Measurements from ENCODE around the gene ARHGAP23.
A peak's percentile ranks its signal among the peaks of the same experiment; 100 is the strongest.
"Not testable (repeated sequence)": the region's sequence is repeated elsewhere in the genome, so short reads cannot be mapped to it uniquely, and the experiment has no call there.

The ARHGAP23 gene

GRCh38 chr17:38464723-38465390 is 36.6 kb downstream of the ARHGAP23 start:
- DNase-seq = no peak

DNA sequence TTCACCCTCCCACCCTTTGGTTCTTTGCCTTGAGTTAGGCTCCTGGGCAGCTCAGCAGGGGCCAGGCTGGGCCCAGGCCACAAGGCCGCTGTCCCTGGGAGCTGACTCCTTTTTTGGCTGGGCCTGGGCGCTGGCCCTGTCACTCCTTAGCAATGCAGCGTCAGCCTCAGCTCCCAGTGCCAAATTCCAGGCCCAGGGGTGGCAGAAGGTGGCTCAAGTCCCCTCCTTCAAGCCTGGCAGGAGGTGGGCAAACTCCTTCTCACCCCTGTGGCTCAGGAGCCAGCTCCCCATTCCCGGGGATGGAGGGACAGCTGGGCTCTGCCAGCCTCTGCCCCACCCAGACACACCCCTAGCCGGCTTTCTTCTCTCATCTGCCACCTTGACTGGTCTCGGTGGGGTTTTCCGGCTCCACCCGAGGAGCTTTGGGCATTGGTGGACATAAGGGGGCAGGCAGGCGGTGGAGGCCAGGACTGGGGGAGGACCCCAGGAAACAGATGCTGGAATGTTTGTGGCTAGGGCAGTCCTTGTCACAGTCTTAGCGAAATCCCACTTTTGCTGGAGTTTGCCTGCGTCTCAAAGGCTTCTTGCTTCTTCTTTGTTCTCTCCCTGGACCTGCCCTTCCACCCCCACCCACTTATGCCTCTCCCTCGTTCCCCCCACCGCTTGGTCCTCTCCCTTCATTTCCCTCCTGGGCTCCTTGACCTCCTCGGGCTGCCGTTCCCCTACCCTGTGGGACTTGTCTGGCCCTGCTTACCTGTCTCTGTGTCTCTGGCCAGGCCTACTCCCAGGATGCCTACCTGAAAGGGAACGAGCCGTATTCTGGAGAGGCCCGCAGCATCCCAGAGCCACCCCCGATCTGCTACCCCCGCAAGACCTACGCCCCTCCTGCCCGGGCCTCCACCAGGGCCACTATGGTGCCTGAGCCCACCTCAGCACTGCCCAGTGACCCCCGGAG is 37.4 kb downstream of the ARHGAP23 start:
- DNase-seq = no peak

DNA sequence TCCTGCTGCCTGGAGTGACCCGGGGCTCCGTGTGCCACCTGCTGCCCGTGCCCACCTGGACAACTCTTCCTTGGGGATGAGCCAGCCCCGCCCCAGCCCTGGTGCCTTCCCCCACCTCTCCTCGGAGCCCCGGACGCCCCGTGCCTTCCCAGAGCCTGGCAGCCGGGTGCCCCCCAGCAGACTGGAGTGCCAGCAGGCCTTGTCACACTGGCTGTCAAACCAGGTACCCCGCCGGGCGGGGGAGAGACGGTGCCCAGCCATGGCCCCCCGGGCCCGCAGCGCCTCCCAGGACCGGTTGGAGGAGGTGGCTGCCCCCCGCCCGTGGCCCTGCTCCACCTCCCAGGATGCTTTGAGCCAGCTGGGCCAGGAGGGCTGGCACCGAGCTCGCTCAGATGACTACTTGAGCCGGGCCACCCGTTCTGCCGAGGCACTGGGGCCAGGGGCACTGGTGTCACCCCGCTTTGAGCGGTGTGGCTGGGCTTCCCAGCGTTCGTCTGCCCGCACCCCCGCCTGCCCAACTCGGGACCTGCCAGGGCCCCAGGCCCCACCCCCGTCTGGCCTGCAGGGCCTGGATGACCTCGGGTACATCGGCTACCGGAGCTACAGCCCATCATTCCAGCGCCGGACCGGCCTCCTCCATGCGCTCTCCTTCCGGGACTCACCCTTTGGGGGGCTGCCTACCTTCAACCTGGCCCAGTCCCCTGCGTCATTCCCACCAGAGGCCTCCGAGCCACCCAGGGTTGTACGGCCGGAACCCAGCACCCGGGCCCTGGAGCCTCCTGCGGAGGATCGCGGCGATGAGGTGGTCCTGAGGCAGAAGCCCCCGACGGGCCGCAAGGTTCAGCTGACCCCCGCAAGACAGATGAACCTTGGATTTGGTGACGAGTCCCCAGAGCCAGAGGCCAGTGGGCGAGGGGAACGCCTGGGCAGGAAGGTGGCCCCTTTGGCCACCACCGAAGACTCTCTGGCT is 38.4 kb downstream of the ARHGAP23 start:
- no peak for DNase-seq

DNA sequence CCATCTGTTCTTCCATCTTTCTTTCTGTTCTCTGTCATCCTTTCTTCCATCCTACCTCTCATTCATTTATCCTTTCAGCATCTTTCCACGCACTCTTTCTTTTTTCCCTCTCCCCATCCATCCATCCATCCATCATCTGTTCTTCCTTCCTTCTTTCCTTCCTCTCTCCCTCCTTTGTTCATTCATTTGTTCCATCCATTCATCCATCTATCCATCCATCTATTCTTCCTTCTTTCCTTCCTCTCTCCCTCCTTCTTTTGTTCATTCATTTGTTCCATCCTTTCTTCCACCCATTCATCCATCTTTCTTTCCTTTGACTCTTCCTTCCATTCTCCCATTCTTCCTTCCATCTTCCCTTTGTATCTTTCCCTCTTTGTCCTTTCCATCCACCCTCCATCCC is 39.2 kb downstream of the ARHGAP23 start:
- DNase-seq = no peak

GRCh38 chr17:38469875-38470274 is 41.6 kb downstream of the ARHGAP23 start:
- no peak for DNase-seq

DNA sequence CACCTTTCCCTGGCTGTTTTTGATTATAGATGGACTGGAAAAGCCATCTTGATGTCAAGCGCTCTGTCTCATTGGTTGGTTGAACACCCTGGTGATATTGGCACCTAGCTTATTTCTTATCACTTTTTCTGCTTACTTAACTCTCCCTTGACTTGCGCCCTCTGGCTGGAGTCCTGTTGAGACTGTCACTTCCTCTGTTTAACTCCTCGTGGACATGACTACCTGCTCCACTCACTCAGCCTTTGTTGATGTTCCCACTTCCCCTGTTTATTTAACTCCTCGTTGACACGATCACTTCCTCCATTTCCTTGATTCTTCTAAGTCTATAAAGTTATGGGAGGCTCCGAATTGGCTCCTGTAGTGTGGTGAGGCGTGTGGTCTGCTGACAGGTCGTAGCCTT is 43.0 kb downstream of the ARHGAP23 start:
- not testable (repeated sequence) for DNase-seq

DNA sequence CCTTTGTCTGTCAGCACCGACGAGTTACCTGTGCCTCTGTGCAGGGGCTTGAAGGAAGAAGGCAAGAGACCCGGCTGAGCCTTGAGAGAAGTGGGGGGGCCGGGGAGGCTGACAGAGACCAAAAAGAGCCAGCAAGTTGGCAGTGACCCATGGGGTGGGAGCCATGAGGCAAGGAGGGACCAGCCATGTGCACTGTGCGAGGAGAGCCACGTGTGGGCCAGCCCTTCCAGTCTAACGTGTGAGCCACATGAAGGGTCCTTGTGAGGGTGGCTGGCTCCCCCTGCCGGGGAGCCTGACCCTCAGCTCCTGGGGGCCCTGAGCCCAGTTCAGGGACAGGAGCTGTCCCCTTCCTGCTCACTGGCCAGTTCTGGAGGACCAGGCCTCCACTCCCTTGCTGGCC is 46.4 kb downstream of the ARHGAP23 start:
- DNase-seq = not testable (repeated sequence)

DNA sequence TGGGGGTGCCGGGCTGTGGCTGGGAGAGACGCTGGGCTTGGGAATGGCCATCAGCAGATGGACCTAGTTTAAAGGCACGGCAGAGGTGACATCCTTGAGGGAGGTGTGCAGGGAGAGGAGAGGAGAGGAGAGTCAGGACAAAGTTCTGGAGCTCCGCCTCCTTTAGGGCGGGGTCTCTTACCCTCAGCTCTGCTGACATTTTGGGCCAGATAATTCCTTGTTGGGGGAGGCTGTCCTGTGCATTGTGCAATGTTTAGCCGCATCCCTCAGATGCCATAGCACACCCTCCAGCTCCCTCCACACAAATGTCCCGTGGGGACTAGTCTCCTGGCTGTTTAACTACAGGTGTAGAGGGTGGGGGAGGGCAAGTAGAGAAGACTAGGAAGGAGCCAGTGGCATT is 48.3 kb downstream of the ARHGAP23 start:
- DNase-seq = no peak

DNA sequence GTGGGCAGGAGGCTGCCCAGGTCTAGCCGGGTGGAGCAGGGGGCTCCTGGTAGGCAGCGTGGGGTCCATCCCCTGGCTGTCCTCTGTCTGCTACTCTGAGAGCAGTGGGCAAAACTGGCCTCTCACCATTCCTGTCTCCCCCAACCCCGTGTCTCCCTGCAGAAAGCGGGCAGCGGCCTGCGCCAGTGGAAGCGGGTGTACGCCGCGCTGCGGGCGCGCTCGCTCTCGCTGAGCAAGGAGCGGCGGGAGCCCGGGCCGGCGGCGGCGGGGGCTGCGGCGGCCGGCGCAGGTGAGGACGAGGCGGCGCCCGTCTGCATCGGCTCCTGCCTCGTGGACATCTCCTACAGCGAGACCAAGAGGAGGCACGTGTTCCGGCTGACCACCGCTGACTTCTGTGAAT is 49.2 kb downstream of the ARHGAP23 start:
- DNase-seq = not testable (repeated sequence)

DNA sequence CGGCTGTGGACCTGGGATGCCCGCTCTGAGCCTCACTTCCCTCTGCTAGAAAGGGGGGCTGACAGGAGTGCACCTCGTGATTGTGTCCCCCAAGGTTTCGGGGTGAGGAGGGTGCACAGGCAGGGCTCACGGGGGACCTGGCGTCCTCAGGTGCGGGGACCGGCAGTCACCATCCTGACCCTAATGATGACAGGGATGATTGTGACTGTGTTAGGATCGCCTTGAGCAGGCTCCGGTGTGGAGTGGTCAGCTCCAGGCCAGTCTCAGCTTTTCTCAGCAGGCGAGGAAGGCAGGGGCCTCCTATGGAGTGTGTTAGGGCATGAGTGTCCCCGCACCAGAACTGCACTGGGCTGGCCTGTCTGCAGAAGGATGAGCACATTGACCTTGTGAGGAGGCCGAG is 49.7 kb downstream of the ARHGAP23 start:
- DNase-seq = not testable (repeated sequence)

DNA sequence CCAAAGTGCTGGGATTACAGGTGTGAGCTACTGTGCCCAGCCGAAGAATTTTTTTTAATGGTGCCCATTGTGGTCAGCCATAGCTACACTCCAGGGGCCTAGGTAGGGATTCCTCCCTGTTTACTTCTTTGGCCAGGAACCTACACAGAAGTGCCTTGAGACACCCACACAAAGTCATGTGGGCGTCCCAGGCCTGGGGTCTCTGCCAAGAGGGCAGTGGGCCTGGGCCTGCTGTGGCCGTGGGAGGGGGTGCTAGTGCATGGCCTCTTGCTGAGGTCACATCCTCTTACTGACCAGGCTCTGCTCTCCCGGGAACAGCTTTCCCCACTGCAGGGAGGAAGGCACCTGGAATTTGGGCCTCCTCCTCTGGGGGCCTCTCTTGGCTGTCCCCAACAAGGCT is 50.4 kb downstream of the ARHGAP23 start:
- not testable (repeated sequence) for DNase-seq

DNA sequence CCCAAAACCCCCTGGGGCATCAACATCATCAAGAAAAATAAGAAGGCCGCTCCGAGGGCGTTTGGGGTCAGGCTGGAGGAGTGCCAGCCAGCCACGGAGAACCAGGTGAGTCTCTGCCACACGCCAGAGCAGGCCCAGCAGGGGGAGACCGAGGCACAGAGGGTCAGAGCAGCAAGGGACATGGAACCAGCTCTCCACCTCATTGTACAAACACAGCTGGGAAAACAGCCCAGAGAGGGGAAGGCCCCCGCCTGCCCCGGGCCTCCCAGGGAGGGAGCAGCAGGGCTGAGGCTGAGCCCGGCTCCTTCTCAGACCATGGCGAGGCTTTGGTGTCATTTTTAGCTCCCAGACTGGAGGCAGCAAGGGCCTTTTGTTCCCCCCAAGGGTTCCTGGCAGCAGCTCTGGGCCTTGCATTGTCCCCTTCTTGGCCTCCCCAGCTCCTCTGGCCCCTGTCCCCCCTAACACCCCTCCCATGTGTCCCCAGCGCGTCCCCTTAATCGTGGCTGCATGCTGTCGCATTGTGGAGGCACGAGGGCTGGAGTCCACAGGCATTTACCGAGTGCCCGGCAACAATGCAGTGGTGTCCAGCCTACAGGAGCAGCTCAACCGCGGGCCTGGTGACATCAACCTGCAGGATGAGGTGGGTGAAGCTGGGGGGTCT is 53.9 kb downstream of the ARHGAP23 start:
- not testable (repeated sequence) for DNase-seq

- DNase-seq = not testable (repeated sequence)
These were observed 54.4 kb downstream of the ARHGAP23 start for GRCh38 chr17:38482700-38483043.

GRCh38 chr17:38484242-38485145 is 56.2 kb downstream of the ARHGAP23 start:
- DNase-seq = peak; percentile 48

GRCh38 chr17:38485146-38485468 is 56.8 kb downstream of the ARHGAP23 start:
- no peak for DNase-seq

DNA sequence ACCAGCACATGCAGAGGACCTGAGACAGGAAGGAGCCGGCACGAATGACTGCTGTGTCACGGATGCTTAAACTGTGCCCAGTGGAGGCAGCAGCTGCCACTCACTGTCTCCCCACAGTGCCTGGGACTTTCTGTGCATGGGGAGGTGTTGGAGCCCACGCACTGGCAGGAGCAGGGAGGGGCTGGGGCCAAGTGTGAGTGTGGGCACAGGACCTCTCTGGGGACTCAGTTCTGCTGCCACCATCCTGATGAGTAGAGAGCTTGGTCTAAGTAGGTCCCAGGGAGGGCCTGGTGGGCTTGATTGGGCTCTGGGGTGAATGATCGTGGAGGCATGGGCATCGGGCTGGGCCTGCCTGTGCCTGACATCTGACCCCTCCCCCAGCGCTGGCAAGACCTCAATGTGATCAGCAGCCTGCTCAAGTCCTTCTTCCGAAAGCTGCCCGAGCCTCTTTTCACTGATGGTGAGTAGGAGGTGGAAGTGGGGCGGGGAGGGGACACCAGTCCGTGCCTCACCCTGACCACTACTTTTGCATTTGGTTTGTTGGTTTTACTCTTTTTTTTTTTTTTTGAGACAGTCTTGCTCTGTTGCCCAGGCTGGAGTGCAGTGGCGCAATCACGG is 57.5 kb downstream of the ARHGAP23 start:
- not testable (repeated sequence) for DNase-seq

- not testable (repeated sequence) for DNase-seq
These were observed 61.5 kb downstream of the ARHGAP23 start for GRCh38 chr17:38489774-38490173.

DNA sequence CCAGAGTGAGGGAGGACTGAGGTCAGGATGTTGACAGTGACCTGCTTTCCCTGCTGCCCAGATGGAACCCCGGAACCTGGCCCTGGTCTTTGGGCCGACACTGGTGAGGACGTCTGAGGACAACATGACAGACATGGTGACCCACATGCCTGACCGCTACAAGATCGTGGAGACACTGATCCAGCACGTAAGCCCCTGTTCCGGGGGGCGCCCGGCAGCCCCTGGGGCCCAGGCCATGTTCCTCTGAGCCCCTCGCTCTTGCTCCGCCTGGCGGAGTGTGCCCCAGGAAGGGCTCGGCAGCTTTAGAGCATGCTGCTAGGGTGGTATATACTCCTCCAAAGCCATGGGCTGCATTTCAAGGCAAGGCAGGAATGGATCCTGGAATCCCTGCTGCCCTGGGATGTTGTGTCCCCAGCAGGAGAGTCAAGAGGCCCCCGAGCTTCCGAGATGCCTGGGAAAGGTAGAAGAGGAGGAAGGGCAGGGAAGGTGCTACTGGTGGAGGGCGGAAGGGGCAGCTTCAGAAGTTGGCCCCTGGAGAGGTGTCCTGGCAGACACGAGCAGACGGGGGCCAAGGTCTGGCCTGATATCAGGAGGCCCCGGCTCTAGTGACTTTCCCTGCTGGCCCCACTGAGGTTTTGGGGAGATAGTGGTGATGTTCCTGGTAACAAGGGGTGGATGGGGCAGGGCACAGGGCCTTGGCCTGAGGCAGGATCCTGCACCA is 63.2 kb downstream of the ARHGAP23 start:
- not testable (repeated sequence) for DNase-seq

GRCh38 chr17:38492067-38493040 is 64.1 kb downstream of the ARHGAP23 start:
- DNase-seq = peak; percentile 84
